ENCODE results near the gene PHACTR1.

GRCh38 chr6:13261464-13261994 is 545.0 kb downstream of the PHACTR1 start:
- TF ChIP-seq, protein P1, sequence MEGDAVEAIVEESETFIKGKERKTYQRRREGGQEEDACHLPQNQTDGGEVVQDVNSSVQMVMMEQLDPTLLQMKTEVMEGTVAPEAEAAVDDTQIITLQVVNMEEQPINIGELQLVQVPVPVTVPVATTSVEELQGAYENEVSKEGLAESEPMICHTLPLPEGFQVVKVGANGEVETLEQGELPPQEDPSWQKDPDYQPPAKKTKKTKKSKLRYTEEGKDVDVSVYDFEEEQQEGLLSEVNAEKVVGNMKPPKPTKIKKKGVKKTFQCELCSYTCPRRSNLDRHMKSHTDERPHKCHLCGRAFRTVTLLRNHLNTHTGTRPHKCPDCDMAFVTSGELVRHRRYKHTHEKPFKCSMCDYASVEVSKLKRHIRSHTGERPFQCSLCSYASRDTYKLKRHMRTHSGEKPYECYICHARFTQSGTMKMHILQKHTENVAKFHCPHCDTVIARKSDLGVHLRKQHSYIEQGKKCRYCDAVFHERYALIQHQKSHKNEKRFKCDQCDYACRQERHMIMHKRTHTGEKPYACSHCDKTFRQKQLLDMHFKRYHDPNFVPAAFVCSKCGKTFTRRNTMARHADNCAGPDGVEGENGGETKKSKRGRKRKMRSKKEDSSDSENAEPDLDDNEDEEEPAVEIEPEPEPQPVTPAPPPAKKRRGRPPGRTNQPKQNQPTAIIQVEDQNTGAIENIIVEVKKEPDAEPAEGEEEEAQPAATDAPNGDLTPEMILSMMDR (IDR thresholded peaks at IDR 0.05) = no peak
- no peak for TF ChIP-seq POLR2A (IDR thresholded peaks at IDR 0.05)

All from lower leg skin (tissue), 3 donors.